GM12878 (cell line): Measurements from ENCODE around the gene FBXO33. TPM values are rescaled to one million over a fixed set of nuclear protein-coding genes. Genes with fewer than 3 reads are reported as not detected.

Source experiments
- ATAC-seq: fragments of 200-7000 bp; cut with Tn5 transposase; 3 replicates; pipeline ENCODE4 v1.9.1; 2020; ENCODE audit warnings: mild to moderate bottlenecking, moderate library complexity
- BruUV-seq: library from RNA; stranded (reverse); fragments of 400-500 nt; replicated peaks from 2 replicates; lab custom pipeline; 2021; lab: Mats Ljungman, UMichigan
- CTCF ChIA-PET: fragments of 300-600 bp; sonication (Branson Sonifier 250); formaldehyde crosslinking; extraction: SDS; loops from one replicate; lab custom pipeline; 2021; ENCODE audit warnings: inconsistent platforms; lab: Yijun Ruan, JAX
- POLR2A ChIA-PET: fragments of 350-600 bp; formaldehyde crosslinking; extraction: SDS; loops from one replicate; lab custom pipeline; 2021; ENCODE audit warnings: inconsistent platforms; lab: Charles Lee
- RAD21 ChIA-PET: fragments of 300-600 bp; sonication (Branson Sonifier 250); formaldehyde crosslinking; loops from one replicate; lab custom pipeline; 2023; ENCODE audit warnings: antibody characterized with exemption; ENCODE audit not compliant: unreplicated experiment; lab: Charles Lee
- SMC1A ChIA-PET: fragments of 300-600 bp; sonication (Branson Sonifier 250); formaldehyde crosslinking; loops from one replicate; lab custom pipeline; 2023; ENCODE audit not compliant: unreplicated experiment, uncharacterized antibody; lab: Charles Lee
- DNase-seq: peaks from one replicate; pipeline ENCODE4 v3.0.0-alpha.2; 2011; ENCODE audit warnings: low read depth, low spot score
- FAIRE-seq: peaks from 3 replicates; lab custom pipeline; 2011; peaks lifted over from hg19 to GRCh38; lab: Jason Lieb, UNC
- H2AFZ ChIP-seq: 2 replicates; pipeline ENCODE4 v1.6.0; 2011; ENCODE audit warnings: low read depth, low read length, control low read depth; ENCODE audit not compliant: control insufficient read depth
- H3K27ac ChIP-seq: 2 replicates; pipeline ENCODE4 v1.5.1; 2011; ENCODE audit warnings: control low read depth; ENCODE audit not compliant: control insufficient read depth, insufficient read depth
- H3K27me3 ChIP-seq, 2 experiments: replicated peaks in 1 of 2; 2 replicates each; pipeline versions ENCODE4 v1.6.0 to v1.6.1; 2011; ENCODE audit warnings: low read length in 1 of 2; ENCODE audit not compliant: control insufficient read depth in 2 of 2, insufficient read depth in 2 of 2
- H3K36me3 ChIP-seq, 2 experiments: 2 replicates each; pipeline ENCODE4 v1.5.1; 2011; ENCODE audit warnings: low read length in 1 of 2; ENCODE audit not compliant: control insufficient read depth in 2 of 2, insufficient read depth in 2 of 2
- H3K4me1 ChIP-seq: 2 replicates; pipeline ENCODE4 v1.6.1; 2011; ENCODE audit warnings: mild to moderate bottlenecking, low read length, moderate library complexity, mixed read lengths; ENCODE audit not compliant: control insufficient read depth, insufficient read depth
- H3K4me2 ChIP-seq: 2 replicates; pipeline ENCODE4 v1.6.0; 2011; ENCODE audit warnings: control low read depth; ENCODE audit not compliant: control insufficient read depth, insufficient read depth
- H3K4me3 ChIP-seq: fragments of 200-600 bp; sonication (generic); 2 replicates; pipeline ENCODE4 v1.5.1; 2016
- H3K79me2 ChIP-seq: 2 replicates; pipeline ENCODE4 v1.6.0; 2011; ENCODE audit warnings: low read length; ENCODE audit not compliant: control insufficient read depth, insufficient read depth
- H3K9ac ChIP-seq: 2 replicates; pipeline ENCODE4 v1.8.0; 2011; ENCODE audit warnings: low read length, control low read depth, mixed read lengths; ENCODE audit not compliant: control insufficient read depth, insufficient read depth
- H3K9me3 ChIP-seq: replicated peaks from 3 replicates; pipeline ENCODE4 v1.5.1; 2011; ENCODE audit warnings: mild to moderate bottlenecking, low read length; ENCODE audit not compliant: control insufficient read depth, insufficient read depth
- H4K20me1 ChIP-seq: 2 replicates; pipeline ENCODE4 v1.6.0; 2011; ENCODE audit not compliant: control insufficient read depth, insufficient read depth
- BCL11A ChIP-seq: IDR thresholded peaks from 2 replicates; pipeline ENCODE4 v1.6.1; 2011; ENCODE audit warnings: low read depth, low read length
- BMI1 ChIP-seq: fragments of 450-650 bp; IDR thresholded peaks from 2 replicates; pipeline ENCODE4 v1.6.1; 2016; ENCODE audit warnings: mild to moderate bottlenecking, moderate library complexity, borderline replicate concordance
- CBFB ChIP-seq: IDR thresholded peaks from 2 replicates; pipeline ENCODE4 v1.6.1; 2016; ENCODE audit warnings: antibody characterized with exemption, low read depth
- EZH2 ChIP-seq: IDR thresholded peaks from 2 replicates; pipeline ENCODE4 v1.6.1; 2012; ENCODE audit warnings: low read depth, mild to moderate bottlenecking, control low read depth, inconsistent platforms, low read length, borderline replicate concordance; ENCODE audit not compliant: control insufficient read depth
- IRF4 ChIP-seq: IDR thresholded peaks from 2 replicates; pipeline ENCODE4 v1.6.1; 2011; ENCODE audit warnings: low read depth, low read length
- KLF5 ChIP-seq: fragments of 450-650 bp; IDR thresholded peaks from 2 replicates; pipeline ENCODE4 v1.6.1; 2014; ENCODE audit warnings: mild to moderate bottlenecking; ENCODE audit not compliant: partially characterized antibody
- MTA3 ChIP-seq: IDR thresholded peaks from 2 replicates; pipeline ENCODE4 v1.6.1; 2012; ENCODE audit warnings: low read length, inconsistent platforms, borderline replicate concordance
- PAX5 ChIP-seq: IDR thresholded peaks from 2 replicates; pipeline ENCODE4 v1.6.1; 2011; ENCODE audit warnings: low read depth, low read length, borderline replicate concordance
- RUNX3 ChIP-seq: IDR thresholded peaks from 2 replicates; pipeline ENCODE4 v1.6.1; 2012; ENCODE audit warnings: low read length, inconsistent platforms
- SP1 ChIP-seq: IDR thresholded peaks from one replicate; pipeline ENCODE4 v1.6.1; 2011; ENCODE audit warnings: low read depth, low read length
- ZSCAN29 ChIP-seq: fragments of 450-650 bp; IDR thresholded peaks from 2 replicates; pipeline ENCODE4 v1.6.1; 2017; ENCODE audit warnings: mild to moderate bottlenecking, moderate library complexity
- WGBS: methylation state at CpG from one replicate; pipeline ENCODE4 v1.1.6; 2016; ENCODE audit warnings: low lambda C conversion rate; ENCODE audit not compliant: insufficient replicate concordance, insufficient coverage; ENCODE audit errors: missing lambda C conversion rate; 5-methylcytosine and 5-hydroxymethylcytosine counted together
- in situ Hi-C: fragments of 300-500 bp; cut with MboI; formaldehyde crosslinking; loops from 9 replicates; pipeline ENCODE4 v1.14.3; 2018; ENCODE audit warnings: mixed read lengths
- intact Hi-C: fragments of 100-400 bp; cut with micrococcal nuclease; formaldehyde crosslinking; loops from one replicate; pipeline ENCODE4 v1.14.2; 2022; ENCODE audit not compliant: unreplicated experiment
- polyA plus RNA-seq, 11 experiments: library from polyadenylated mRNA; depleted of rRNA in 4 of 11; unstranded in 6 of 11; stranded (reverse) in 5 of 11; fragments of >200 nt; fragmentation: Nextera tagmentation in 4 of 11; fragmentation: Illumina TruSeq in 1 of 11; extraction: Ambion mirVana in 4 of 11; extraction: Trizol in 1 of 11; gene quantifications; 1 replicate in 1 of 11; 2 replicates in 10 of 11; pipeline versions ENCODE4 v1.2.1 to v1.2.3, GENCODE V29; 2011 to 2016; ENCODE audit warnings: inconsistent platforms in 2 of 11, missing spikeins in 2 of 11, low read depth in 1 of 11
- total RNA-seq, 4 experiments: library from RNA; depleted of rRNA in 3 of 4; stranded (reverse); fragments of >200 nt in 3 of 4; fragmentation: Illumina TruSeq in 1 of 4; extraction: Trizol in 1 of 4; gene quantifications; 2 replicates each; pipeline versions ENCODE4 v1.2.1 to v1.2.3, GENCODE V29; 2013 to 2021

The FBXO33 gene
- total and polyA plus RNA-seq, 10 of the 15 experiments (the other 5 are each of a cell fraction or from before 2014, with no cell fraction given): 4.7 to 56.9 (median 19.6) TPM

DNA sequence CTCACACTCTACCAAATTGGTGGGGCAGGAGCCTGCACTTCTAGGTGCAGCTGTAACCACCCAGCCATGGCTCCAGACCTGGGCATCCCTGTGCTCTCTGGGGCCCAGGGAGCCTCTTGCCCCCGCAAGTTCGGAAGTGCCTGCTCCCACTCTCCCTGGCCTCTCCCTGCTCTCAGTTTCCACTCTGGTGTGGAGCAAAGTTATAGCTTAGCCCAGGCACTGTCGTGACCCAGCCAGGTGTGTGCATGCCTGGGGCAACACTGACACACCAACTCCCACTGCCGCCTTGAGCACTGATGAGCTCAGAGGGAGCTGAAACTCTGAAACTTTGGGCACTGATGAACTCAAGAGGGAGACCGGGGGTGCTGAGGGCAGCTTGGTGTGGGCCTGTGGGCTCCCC lies 8.7 kb upstream of the FBXO33 start:
- POLR2A ChIA-PET: interaction anchor here (1.7 to 2.0 kb wide), 2 partner anchors 7 to 11 kb away, joined by 4 to 11 read pairs; no protein-coding TSS in a partner anchor
- Histone ChIP-seq H3K4me2 (no peak overlapping the region), H3K4me1 (peaks cover 10% of the 10 kb centered on the region), H3K4me3 (no peak overlapping the region), H4K20me1 (no peaks in the 10 kb centered on the region), H3K79me2 (no peaks in the 10 kb centered on the region; the same call in 1 of the 2 replicates), H3K9me3 (no peaks in the 10 kb centered on the region; the same call in 1 of the 3 replicates), H3K27me3 (no peaks in the 10 kb centered on the region), H3K27ac (no peak overlapping the region), H2AFZ (no peak overlapping the region), H3K36me3 (no peaks in the 10 kb centered on the region; a peak in 1 of 4 replicates), H3K9ac (no peak overlapping the region)
- WGBS: 77% methylated on average over 5 of the region's 5 CpGs
- ATAC-seq (no peak), FAIRE-seq (no peak), DNase-seq (no peak)
- SMC1A ChIA-PET: interaction anchor here (1.1 to 1.5 kb wide), 2 partner anchors 14 to 28 kb away, joined by 3 to 4 read pairs; no protein-coding TSS in a partner anchor
- in situ Hi-C loops (no loop called here), intact Hi-C loops (no loop called here)
- CTCF ChIA-PET: interaction anchor here (1.9 kb wide), 1 partner anchor 14 kb away, joined by 8 read pairs; no protein-coding TSS in a partner anchor
- RAD21 ChIA-PET: no interaction called here
- BruUV-seq: no TSS peak
- TF ChIP-seq ZSCAN29 (no peak), KLF5 (no peak), BCL11A (no peak), BMI1 (no peak), CBFB (no peak), MTA3 (no peak), SP1 (no peak), PAX5 (no peak), EZH2 (no peak), IRF4 (no peak), RUNX3 (no peak)
